Adrenal gland (tissue), 5 donors: ENCODE measurements around the gene TBCB.

Experiments used
- POLR2A ChIP-seq, 2 donors: fragments of 450-650 bp; IDR thresholded peaks; one replicate each; pipeline ENCODE4 v1.6.1; 2017; ENCODE audit warnings: antibody characterized with exemption in 2 of 2, mild to moderate bottlenecking in 2 of 2, moderate library complexity in 1 of 2
- TF ChIP-seq, protein P1 (sequence below), 6 experiments: fragments of 450-650 bp in 4 of 6; fragments of 200-600 bp in 2 of 6; sonication (generic) in 1 of 6; IDR thresholded peaks; 1 replicate in 5 of 6; 2 replicates in 1 of 6; pipeline versions ENCODE4 v1.5.1 to v1.8.0; 2016 to 2021; ENCODE audit warnings: antibody characterized with exemption in 6 of 6, mild to moderate bottlenecking in 2 of 6, moderate library complexity in 1 of 6
- donor health status: DM: no; HTN: no; CAD: no.

DNA sequence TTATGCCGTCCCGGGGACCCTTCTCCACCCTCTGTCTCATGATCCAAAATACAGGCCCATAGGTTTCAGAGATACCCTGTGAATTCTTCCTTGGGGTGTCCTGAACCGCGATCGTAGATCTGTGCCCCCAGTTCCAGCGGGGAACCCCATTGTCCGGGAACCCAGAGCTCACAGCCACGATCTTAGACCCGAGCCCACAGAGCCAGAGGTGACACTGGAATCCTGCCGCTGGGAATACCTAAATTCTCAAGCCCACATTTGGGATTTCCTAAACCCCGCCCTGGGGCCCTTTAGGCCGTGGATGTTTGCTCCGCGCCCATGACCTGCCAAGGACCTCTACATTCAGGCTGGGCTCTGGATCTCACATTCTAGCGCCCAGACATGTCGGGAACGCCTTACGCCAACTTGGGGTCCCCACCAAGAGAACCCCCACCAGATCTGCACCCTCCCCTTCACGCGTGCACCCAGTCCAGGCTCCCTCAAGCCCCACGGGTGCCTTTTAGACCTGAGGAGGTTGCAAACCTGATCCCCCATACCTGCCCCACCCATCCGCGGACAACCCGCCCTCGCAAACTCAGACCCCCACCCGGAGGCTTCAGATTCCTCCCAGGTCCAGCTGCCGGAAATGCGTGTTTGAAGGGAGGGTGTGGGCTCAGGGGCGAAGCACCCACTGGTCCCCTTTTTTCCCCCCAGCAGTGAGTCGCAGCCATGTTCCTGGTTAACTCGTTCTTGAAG is 25.2 kb downstream of the TBCB start:
- TF ChIP-seq, protein P1, sequence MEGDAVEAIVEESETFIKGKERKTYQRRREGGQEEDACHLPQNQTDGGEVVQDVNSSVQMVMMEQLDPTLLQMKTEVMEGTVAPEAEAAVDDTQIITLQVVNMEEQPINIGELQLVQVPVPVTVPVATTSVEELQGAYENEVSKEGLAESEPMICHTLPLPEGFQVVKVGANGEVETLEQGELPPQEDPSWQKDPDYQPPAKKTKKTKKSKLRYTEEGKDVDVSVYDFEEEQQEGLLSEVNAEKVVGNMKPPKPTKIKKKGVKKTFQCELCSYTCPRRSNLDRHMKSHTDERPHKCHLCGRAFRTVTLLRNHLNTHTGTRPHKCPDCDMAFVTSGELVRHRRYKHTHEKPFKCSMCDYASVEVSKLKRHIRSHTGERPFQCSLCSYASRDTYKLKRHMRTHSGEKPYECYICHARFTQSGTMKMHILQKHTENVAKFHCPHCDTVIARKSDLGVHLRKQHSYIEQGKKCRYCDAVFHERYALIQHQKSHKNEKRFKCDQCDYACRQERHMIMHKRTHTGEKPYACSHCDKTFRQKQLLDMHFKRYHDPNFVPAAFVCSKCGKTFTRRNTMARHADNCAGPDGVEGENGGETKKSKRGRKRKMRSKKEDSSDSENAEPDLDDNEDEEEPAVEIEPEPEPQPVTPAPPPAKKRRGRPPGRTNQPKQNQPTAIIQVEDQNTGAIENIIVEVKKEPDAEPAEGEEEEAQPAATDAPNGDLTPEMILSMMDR (IDR thresholded peaks at IDR 0.05) = no peak
- no peak for TF ChIP-seq POLR2A (IDR thresholded peaks at IDR 0.05)
